HG03457 (cell line): ENCODE data around the gene ELMO1.

ENCODE experiments used
- ATAC-seq: cut with Tn5 transposase; IDR thresholded peaks from one replicate; pipeline ENCODE4 v1.9.1; 2021; ENCODE audit warnings: moderate number of reproducible peaks; ENCODE audit not compliant: unreplicated experiment

Gene ELMO1

GRCh38 chr7:37074370-37074769 lies 374.3 kb downstream of the ELMO1 start:
- ATAC-seq: no peak

DNA sequence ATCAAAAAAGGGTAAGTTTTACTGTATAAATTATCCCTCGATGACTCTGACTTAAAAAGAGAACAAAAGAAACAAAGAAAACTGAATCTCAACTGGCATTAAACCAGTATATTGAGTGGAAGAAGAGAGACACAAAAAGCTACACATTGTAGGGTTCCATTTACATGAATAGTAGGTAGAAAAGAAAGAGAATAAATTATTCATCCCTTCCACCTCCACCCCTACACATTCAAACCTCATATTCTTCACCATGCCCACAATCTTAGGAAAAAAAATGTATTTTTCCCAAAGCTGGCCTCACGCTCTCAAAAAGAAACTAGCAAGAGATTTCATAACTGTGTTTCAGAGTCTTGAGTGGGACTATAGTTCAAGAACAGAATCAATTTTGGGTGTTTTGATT lies 377.5 kb downstream of the ELMO1 start:
- no peak for ATAC-seq

- ATAC-seq: no peak
Measured at GRCh38 chr7:37070471-37070870, 378.2 kb downstream of the ELMO1 start.

- no peak for ATAC-seq
Measured at GRCh38 chr7:37070031-37070430, 378.6 kb downstream of the ELMO1 start.

- ATAC-seq: no peak
Measured at GRCh38 chr7:37069336-37069735, 379.3 kb downstream of the ELMO1 start.

DNA sequence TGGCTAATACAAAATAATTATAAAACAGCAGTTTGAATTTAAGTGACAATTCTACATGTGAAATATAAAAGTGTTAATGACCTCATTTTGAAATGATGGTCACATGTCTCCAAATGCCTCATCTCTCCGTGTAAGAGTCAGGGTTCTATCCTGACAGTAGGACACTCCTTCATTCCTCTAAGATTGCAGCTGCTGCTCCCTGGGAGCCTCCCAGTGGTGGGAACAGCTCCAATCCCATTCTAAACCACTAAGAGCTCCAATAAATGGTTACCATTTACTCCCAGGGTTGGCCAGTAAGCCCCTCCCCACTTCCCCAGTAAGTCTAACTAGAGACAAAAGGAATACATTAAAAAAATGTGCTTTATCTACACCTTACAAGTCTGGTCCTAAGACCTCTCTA lies 379.8 kb downstream of the ELMO1 start:
- ATAC-seq: no peak

DNA sequence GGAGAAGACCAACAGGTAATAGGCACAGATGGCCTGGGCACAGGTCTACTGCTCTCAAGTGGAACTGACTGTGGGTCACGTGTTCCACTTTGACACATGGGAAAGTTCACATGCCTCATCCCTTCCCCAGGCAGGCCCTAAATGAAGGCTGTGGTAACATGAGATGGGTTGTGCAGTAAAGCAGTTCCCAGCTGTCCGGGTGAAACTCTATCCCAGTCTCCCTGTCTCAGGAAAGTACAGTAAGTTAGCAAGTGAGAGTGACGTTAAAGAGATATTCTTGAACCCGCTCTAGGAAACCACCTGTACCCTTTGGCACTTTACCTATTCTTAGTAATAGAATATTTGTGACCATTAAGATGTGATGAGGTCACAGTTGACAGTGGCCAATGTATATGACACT lies 380.6 kb downstream of the ELMO1 start:
- ATAC-seq: no peak

- ATAC-seq: no peak
Measured at GRCh38 chr7:37065779-37066271, 382.8 kb downstream of the ELMO1 start.

GRCh38 chr7:37062560-37062859 lies 386.2 kb downstream of the ELMO1 start:
- ATAC-seq: no peak

- ATAC-seq: no peak
Measured at GRCh38 chr7:37061849-37062559, 386.7 kb downstream of the ELMO1 start.

DNA sequence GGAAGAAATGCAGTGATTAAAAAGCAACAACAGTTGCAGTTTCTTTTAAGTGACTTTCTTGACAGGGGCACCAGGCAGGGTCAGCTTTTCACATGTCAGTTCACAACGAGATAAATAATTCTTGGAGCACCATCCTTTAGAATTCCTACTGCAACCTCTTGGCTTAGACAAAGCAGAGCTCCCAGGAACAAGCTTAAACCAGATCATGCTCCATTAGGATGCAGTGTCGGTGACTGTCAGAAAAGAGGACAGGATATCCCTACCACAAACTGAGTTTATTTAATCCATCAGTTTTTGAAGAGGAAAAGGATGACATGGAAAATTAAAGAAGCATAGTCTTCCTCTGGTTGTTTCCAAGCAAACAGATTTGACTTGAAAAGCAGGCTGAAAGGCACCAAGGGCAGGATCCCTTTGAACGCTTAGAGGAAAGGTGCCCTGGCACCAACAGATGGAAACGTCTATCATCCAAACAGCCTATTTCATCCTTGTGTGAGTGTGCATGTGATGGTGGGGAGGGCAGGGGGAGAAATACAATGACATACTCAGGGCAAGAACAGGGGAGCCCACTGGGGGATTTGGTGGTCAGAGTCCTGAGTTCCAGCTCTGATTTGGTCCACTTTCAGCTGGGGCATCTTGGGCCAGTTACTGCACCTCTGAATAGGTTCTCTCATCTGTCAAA lies 392.3 kb downstream of the ELMO1 start:
- no peak for ATAC-seq

GRCh38 chr7:37054624-37055241 lies 393.9 kb downstream of the ELMO1 start:
- ATAC-seq: no peak

GRCh38 chr7:37052705-37053104 lies 396.0 kb downstream of the ELMO1 start:
- no peak for ATAC-seq

DNA sequence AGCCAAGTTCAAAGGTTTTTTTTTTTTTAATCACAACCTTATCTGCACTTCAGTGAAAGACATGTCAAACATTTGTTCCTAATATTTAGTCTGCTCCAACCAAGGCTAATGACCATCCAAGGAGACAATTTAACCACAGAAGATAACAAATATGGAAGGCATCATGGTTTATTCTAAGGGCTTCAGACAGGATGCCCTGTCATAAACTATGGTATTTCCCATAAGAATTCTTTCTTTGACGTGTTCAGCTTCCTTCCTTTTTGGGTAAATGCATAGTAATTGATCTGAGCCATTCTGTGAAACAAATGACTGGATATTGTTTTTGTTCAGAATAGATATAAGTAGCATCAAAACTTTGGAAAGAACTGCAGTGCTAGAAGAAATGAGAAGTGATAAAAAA lies 397.9 kb downstream of the ELMO1 start:
- no peak for ATAC-seq

DNA sequence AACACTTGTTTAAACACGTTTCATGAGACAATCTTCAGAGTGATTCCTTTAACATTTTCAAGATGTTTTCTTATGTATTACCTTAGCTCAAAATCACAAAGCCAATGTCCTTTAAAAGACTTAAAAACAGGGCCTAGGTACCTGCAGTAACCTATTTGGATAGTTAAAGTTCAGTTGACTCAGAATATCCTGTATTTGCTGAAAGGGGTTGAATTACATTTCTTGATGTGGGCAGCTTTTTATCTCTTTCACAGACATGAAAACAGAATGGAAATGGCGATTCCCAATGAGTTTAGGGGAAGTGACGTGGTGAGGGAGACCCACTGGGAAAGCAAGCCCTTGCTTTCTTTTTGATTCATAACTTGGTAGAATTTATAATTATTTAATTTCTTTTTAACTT lies 400.0 kb downstream of the ELMO1 start:
- no peak for ATAC-seq

GRCh38 chr7:37047260-37047659 lies 401.4 kb downstream of the ELMO1 start:
- ATAC-seq: no peak

DNA sequence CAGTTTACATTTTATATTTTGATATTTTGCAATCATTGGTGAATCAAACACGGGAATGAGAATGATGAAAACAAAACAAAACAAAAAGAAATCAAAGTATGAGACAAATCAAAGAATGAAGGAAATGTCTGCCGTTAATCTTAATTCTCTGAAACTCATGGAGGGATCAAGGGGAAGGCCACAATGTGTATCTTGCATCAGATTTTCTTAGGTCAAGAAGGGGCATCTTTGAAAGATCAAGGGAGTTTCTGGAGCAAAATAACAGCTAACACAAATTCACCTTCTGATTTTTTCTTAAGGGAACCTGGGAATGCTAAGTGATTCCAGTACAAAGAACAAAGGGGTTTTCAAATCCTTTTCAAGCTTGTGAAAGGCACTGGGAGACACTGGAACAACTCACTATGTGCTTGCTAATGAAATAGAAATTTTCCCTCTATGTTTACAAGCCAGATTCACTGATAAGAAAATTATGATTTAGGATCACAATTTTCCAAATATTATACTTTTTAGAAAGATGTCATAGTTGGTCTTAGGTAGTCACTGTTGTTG lies 402.1 kb downstream of the ELMO1 start:
- ATAC-seq: no peak

- ATAC-seq: no peak
Measured at GRCh38 chr7:37045681-37046179, 402.9 kb downstream of the ELMO1 start.

GRCh38 chr7:37041461-37041860 lies 407.2 kb downstream of the ELMO1 start:
- ATAC-seq: no peak

GRCh38 chr7:37040330-37040729 lies 408.3 kb downstream of the ELMO1 start:
- no peak for ATAC-seq

DNA sequence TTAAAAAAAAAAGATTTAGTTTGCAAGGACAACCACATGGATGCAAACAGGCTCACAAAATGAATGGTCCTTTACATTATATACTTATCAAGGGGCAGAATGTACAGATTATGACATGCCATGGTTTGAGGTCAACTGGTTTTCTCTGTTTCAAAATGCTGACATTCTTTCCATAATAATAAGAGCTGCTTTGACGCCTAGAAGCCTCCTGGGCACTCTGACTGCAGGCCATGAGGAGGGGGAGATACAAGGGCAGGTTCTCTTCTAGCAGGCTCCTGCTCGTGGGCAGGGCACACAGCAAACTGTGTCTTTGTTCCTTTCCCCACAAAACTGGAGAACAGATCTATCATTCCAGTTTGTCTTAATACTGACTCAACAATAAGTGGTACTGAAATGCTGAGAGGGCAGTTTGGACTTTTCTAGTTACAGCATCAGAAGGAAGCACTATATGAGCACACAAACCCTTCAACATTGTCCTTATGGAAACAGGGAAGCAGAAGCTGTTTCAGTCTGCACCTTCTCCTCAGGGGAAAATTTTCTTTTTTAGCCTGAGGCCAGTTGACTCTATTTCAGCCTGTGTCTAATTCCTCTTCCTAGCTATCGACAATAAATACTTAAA lies 409.4 kb downstream of the ELMO1 start:
- ATAC-seq: no peak
